Endothelial cell of umbilical vein (primary cell): ENCODE measurements around the gene F2RL1.

Experiments
- CTCF ChIP-seq, 2 donors: IDR thresholded peaks; 1 replicate in 1 of 2; 2 replicates in 1 of 2; pipeline ENCODE4 v1.5.1; 2011; ENCODE audit warnings: low read length in 2 of 2, mild to moderate bottlenecking in 2 of 2, moderate library complexity in 2 of 2, control low read depth in 1 of 2, inconsistent platforms in 1 of 2, low read depth in 1 of 2; ENCODE audit not compliant: insufficient read depth in 1 of 2; ENCODE audit errors: extremely low read depth in 1 of 2
- EZH2 ChIP-seq: IDR thresholded peaks from 2 replicates; pipeline ENCODE4 v1.6.1; 2012; ENCODE audit warnings: borderline replicate concordance, low read depth, mild to moderate bottlenecking, moderate library complexity, low read length, inconsistent platforms; ENCODE audit not compliant: severe bottlenecking
- JUN ChIP-seq: IDR thresholded peaks from 2 replicates; pipeline ENCODE4 v1.6.1; 2011; ENCODE audit warnings: borderline replicate concordance, low read depth; ENCODE audit not compliant: insufficient read length, insufficient read depth
- MAX ChIP-seq: IDR thresholded peaks from 2 replicates; pipeline ENCODE4 v1.6.1; 2011; ENCODE audit not compliant: insufficient read depth, insufficient read length
- MYC ChIP-seq: IDR thresholded peaks from one replicate; pipeline ENCODE4 v1.6.1; 2011; ENCODE audit warnings: mild to moderate bottlenecking, low read depth, low read length
- POLR2A ChIP-seq: IDR thresholded peaks from 2 replicates; pipeline ENCODE4 v1.6.1; 2012; ENCODE audit warnings: low read depth, mild to moderate bottlenecking, control low read depth, low read length
- POLR2AphosphoS5 ChIP-seq: IDR thresholded peaks from 2 replicates; pipeline ENCODE4 v1.6.1; 2012; ENCODE audit warnings: low read depth, mild to moderate bottlenecking, control low read depth, low read length, moderate library complexity; ENCODE audit not compliant: insufficient read depth

- TF ChIP-seq CTCF (IDR thresholded peaks at IDR 0.05; ENCODE audit: extremely low read depth in 1 of 2, insufficient read depth in 1 of 2, low read depth in 1 of 2, low read length in 2 of 2): no peak
- no peak for TF ChIP-seq EZH2
- no peak for TF ChIP-seq POLR2A
- TF ChIP-seq POLR2AphosphoS5: no peak
- no peak for TF ChIP-seq MYC
- TF ChIP-seq MAX: no peak
- no peak for TF ChIP-seq JUN
These were observed 31.8 kb downstream of the F2RL1 start for GRCh38 chr5:76850543-76851145.
